Pons (tissue), 1 donor: ENCODE measurements around the gene BCAS3.

Source experiments
- DNase-seq: peaks from one replicate; pipeline ENCODE4 v3.0.0-alpha.2; 2016; ENCODE audit warnings: low spot score

Gene BCAS3

GRCh38 chr17:61199431-61200338, 522.0 kb downstream of the BCAS3 start:
- no peak for DNase-seq

DNA sequence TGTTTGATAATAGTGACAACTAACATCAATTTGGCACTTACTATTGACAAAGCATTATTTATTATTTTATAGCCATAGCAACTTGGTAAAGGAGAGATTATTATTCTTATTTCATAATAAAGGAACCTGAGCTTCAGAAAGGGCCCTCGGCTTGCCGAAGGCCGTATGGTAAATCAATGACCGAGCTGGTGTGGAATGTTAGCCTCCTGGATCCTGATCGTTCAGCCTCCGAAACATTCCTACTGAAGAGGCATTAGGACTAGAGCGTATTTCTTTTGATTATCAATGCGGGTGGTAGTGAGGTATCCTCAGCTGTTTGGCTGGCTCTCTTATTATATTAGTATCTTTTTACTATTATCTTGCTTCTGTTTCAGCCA, 522.7 kb downstream of the BCAS3 start:
- DNase-seq, result no peak

DNA sequence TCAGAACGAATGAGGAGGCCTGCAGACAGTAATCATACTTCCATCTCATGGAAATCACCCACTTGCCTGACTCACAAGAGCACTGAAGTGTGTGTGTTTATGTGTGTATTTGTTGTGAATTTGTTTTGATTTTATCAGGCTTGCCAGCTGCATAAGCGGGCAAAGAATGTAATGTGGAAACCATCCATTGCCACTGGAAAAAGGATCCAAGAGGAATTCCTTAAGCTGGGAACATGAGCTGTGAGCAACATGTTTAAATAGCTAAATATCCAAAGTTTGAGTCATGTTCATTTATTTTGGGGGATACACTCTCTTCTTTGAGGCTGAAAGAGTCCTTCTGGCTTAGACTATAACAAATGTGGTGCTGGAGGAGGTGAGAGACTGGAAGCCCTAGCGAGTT, 523.6 kb downstream of the BCAS3 start:
- DNase-seq, result no peak

DNA sequence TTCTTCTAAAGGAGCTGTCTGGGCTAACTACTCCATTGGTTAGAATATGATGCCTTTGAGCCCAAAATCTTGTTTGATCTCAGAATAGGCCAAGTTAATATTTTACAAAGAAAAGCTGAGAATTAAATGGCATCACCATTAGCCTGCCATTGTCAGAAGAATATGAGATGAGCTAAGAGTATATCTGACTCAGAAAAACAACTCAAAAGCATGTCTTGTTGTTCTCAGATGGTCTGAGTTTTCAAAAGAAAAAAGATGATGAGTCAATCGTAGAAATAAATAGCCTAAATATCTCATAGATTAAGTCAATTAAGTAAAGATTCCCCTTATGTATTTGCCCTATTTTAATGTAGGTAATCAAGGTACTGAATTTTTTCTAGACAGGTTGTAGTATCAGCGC, 524.9 kb downstream of the BCAS3 start:
- no peak for DNase-seq

DNA sequence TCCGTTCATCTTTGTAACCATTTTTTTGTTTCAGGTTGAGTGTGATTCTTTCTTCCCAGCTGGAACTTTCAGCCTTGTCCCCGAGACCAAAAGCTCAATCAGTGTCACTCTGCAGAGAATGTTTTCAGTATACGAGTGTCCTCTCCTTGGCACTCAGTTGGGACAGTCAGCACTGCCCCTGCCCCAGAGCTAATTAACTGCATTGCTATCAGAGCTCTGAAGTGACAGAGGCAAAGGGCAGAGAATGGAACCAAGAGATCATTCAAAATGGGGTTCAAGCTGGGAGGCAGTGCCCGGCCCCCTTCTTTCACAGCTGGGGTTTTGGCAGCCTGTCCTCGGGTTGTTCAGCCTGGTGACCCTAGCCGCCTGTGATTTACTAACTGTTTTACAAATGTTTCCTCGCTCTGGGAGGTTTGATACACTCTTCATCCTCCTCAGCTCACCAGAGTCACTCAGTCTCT, 526.0 kb downstream of the BCAS3 start:
- DNase-seq, result no peak

GRCh38 chr17:61204456-61204855, 526.8 kb downstream of the BCAS3 start:
- no peak for DNase-seq

GRCh38 chr17:61205401-61205800, 527.8 kb downstream of the BCAS3 start:
- DNase-seq, result no peak

- DNase-seq, result no peak
Measured at GRCh38 chr17:61205931-61206330, 528.3 kb downstream of the BCAS3 start.

GRCh38 chr17:61206922-61207321, 529.3 kb downstream of the BCAS3 start:
- no peak for DNase-seq

DNA sequence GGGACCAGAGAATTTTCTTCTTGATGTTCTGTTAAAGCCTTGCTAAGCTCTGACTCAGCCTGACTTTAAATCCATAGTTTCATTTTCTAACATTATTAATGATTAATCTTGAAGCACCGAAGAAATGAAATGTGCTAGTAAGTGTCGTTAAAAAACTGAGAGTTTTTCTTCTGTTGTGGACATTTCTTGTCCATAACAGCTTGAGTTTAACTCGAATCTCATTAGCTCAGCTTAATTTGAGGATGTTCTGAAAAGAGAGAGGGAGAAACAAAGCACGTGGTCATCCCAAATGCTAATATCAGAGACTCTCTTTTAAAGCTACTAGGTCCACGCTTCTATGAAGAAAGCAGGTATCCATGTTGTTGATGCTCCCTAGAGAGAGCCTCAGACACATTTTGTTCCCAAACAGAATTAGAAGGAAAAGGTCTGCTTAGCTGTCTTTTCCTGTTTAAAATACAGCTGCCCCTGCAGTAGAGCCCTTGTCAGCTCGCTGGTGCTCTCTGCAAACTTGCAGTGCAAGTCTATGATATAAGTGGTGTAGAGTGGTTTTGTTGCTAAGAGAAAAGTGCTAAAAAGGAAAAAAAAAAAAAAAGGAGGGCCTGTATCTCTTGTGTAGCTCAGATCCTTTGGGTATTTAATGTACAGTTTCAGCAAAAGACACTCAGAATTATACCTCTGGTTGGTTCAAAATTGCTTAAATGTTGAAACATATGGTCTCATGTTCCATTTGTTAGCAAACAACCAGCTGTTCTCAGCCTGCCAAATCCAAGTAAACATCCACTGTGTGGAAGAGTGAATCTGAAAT, 530.9 kb downstream of the BCAS3 start:
- DNase-seq, result peak; percentile 64

- DNase-seq, result no peak
Measured at GRCh38 chr17:61209106-61209439, 531.4 kb downstream of the BCAS3 start.

- peak; percentile 92 for DNase-seq
Measured at GRCh38 chr17:61209525-61209924, 531.9 kb downstream of the BCAS3 start.

DNA sequence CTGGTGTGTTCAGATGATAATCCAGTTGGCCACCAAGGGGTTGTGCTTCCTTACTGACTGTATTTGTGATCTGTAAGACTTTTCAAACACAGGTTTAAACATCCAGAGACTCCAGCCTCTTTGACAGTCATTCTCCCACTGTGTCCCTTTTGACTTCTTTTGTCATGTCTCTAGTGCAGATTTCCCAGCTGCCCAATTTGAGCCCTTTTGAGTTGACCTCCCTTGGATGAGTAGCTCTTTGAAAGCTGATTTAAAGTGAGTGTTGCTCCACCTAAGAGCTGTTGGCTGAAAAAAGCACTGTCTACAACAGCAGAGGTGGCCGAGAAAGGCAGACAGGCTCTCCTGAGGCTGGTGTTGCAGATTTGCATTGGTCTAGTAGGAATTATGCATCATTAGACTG, 533.6 kb downstream of the BCAS3 start:
- DNase-seq, result no peak

DNA sequence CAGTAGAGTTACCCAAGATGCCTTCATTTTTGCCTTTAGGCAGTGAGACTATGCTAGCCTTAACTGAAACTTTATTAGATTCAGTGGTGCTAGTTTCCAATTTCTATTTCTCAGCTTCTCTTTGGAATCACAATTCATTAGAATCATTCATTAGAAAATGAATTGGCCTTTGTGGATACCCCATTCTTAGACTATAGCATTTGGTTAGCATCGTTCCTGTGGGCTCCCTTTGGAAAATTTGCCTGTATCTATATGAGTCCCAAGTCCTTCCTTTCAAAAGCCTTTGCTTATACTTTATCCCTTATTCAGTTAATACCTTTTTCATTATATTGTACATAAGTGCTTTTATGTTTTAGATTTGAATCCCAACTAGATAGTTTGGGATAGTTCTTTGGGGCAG, 535.0 kb downstream of the BCAS3 start:
- DNase-seq, result no peak

GRCh38 chr17:61214753-61215152, 537.1 kb downstream of the BCAS3 start:
- no peak for DNase-seq

DNA sequence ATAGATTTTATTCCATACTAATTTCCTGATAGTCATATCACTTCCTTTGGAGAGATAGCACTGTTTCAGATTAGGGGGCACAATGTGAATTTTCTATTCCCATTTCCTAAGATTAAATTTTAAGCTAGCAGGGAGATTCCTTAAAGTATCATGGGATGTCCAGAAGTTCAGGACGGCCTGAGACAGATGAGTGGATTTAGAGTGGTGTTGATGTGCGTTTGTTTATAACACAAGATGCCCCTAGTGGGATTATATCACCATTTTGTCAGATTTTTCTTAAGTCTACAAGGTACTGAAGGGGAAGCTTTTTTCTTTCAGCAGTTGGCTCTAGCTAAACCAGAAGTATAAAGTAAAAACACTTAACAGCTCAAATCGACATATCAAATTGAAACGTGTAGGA, 538.4 kb downstream of the BCAS3 start:
- no peak for DNase-seq

DNA sequence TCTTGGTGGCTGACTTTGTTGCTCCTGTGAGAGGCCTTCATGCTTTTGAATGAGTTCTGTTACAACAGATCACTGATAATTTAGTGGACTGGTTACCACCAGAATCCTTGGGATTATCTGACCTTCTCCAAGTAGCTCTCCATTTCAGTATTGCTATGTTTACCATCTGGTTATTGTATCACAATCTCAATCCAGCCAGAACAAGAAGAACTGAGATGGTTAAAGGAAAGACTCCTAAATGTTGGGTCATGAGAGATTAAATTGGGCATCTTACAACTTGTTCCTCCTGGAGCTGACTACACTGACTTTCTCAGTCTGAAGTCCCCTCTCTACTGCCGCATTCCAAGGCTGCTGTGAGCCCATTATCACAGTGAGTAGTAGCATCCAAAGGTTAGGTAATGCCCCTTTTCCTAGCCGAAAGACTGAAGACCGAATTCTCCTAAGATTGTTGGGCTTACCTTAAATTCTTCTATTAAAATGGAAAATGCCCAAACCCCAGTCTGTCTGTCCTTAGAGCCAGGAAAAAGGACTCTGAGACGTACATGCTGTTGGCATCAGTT, 540.3 kb downstream of the BCAS3 start:
- DNase-seq, result no peak

- DNase-seq, result no peak
Measured at GRCh38 chr17:61218438-61218837, 540.8 kb downstream of the BCAS3 start.

- DNase-seq, result no peak
Measured at GRCh38 chr17:61219460-61219859, 541.8 kb downstream of the BCAS3 start.

DNA sequence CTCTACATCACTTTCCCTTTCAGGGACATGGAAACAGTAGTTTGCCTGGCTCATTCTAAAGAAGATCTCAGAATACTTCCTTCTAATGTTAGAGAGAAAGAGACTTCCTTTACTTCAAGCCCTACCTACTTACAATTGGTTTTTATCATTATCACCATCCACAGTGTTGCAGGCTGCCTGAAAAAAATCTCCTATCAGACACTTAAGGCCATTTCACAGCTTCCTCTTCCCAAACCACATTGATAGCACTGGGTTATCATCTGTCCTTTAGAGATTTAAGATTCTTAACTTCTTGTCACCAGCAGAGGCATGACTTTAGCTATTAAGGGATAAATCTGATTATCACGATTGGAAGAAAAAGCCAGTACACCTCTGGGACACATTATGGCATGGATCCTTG, 543.5 kb downstream of the BCAS3 start:
- DNase-seq, result no peak

DNA sequence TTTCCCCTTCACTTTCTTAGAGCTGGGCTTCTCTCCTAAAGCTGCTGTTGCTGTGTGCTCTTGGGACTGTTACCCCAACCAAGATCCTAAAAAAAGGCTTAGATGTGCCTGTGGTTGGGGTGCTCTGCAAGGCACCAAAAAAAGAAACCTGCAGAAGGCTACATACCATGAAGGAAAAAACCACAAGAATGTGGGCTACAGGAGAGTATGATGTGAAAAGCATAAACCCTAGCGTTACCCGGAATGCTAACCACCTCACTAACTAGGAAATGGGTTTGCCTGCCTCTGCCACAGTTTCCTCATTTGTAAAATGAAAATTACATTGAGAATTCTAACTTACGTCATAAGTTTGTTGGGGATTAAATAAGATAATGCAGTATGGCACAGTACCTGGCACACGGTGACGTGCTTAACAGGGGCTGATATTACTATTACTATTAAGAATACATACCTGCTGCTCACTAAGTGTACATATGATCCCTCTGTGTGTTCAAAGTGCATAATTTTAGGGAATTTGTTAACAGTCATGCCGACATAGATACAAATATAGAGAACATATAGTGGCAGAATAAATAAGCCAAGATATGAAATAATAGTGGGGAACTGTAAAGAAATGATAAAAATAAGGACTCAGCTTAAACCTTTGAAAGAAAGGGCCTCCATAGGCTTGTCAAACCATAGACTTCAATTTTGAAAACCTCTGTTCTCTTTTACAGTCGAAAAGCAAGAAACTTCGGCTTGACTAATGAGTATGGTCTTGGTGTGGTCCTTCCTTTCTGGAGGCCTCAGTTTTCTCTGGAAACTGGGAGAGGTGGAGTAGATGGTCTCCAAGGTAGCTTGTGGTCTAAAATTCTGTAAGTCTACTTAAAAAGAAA, 544.2 kb downstream of the BCAS3 start:
- no peak for DNase-seq

- no peak for DNase-seq
Measured at GRCh38 chr17:61223725-61224124, 546.1 kb downstream of the BCAS3 start.
